Measurements from ENCODE around the gene BCL11A.

The BCL11A gene

DNA sequence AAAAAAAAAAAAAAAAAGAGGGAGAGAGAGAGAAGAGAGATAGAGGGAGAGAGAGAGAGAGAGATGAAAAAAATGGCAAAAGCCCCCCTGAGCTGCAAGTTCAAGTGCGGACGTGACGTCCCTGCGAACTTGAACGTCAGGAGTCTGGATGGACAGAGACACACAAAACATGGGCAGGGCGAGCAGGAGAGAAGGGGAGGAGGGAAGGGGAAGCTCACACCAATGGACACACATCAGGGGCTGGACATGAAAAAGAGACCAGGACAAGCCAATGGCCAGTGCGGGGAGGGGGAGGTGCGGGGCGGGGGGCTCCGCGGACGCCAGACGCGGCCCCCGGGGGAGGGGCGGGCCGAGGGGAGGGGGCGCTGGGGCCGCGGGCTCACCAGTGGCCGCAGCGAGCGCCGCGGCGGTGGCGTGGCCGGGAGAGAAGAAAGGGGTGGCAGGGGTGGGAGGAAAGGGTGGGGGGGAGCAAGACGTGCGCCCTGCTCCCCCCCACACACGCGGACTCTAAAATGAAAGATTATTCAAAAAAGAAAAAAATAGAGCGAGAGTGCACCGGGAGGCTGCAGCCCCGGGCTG is at the start of gene BCL11A:
Gene BCL11A, minus strand, starts transcription at position 160 of the 579 bp plus-strand sequence. CDS start 384 bp downstream, outside the sequence.
- peak; percentile 74 for DNase-seq (ENCODE audit: low spot score)

DNA sequence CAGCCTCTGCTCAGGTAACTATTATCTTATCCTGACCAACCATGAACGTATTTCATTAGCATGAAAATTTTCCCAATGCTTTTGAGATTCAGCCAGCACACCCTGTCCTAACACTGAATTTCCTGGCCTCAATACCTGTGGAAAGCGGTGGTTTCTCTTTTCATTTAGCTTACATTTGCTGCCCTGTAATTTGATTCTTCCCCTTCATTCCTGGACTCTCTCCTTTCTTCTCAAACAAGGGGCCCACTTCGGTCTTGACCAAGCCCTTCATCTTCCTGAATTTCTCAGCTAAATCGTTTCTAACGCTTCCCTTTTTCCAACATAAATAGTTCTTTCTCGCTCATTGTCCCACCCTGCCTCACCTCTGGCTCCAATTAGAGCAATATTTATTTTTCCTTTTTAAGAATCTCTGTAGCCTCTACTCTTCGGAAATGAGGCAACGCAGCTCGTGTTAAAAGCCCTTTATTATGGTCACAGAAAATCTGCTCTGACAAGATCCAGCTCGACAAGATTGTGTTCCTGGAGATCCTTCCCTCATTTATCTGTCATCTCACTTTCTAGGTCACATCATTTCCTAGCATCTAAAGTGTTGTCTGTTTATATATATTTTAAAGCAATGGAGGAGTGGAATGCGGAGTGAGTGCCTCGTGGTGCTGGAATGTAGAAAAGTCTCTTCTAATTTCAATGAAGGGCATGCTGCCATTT is 49.5 kb upstream of the BCL11A start:
- DNase-seq (ENCODE audit: low spot score): no peak

DNA sequence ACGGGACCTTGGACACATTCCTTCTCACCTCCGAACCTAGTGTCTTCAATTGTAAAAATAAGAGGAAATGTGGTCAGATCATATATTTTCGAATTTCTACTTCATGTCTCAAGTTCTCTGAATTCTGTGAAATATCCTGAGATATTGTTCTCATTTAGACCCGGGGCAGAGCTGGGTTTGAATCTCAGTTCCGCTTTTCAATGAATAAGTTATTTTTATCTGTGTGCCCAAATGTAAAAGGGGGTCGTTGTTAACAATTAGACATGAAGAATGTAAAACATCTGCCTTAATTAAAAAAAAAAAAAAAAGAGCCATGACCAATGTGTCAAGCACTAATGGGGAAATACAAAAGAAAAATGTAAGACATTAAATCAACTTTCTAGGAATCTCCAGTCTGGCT is 48.9 kb upstream of the BCL11A start:
- no peak for DNase-seq (ENCODE audit: low spot score)

DNA sequence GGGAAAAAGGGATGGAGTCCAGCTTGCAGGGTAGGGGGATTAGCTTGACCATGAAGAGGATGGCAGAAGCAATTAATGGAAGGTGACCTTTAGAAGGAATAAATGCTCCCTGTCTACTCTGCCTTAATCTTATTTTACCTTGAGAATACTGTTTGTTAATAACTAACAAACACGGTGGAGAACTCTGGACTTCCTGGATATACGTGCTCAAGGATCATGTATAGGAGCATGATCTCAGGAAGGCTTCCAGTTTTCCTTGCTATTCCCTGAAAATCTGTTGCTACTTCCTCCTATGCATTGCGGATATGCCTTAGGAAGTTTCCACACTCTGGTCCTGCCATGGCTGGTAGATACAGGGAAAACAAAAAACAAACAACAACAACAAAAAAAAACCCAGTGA is 44.8 kb upstream of the BCL11A start:
- no peak for DNase-seq (ENCODE audit: low spot score)

DNA sequence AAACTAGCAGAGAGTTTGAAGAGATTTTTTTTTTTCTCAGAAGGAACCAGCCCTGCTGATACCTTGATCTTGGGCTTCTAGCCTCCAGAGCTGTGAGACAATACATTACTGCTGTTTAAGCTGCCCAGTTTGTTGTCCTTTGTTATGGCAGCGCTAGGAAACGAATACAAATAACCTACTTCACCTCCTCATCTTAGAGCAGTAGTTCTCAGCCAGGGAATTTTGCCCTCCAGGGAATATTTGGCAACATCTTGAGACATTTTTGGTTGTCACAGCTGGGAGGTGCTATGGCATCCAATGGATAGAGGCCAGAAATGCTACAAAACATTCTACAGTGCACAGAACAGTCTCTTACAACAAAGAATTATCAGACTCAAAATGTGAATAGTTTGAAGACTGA is 43.9 kb upstream of the BCL11A start:
- DNase-seq (ENCODE audit: low spot score): no peak

DNA sequence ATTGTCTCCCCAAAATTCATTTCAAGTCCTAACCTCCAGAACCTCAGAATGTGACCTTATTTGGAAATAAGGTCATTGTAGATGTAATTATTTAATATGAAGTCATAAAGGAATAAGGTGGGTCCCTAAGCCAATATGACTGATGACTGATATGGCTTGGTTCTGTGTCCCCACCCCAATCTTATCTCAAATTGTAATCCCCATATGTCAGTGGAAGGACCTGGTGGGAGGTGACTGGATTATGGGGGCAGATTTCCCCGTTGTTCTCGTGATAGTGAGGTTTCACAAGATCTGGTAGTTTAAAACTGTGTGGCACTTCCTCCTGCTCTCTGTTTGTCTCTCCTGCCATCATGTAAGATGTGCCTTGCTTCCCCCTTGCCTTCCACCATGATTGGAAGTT is 43.0 kb upstream of the BCL11A start:
- no peak for DNase-seq (ENCODE audit: low spot score)

DNA sequence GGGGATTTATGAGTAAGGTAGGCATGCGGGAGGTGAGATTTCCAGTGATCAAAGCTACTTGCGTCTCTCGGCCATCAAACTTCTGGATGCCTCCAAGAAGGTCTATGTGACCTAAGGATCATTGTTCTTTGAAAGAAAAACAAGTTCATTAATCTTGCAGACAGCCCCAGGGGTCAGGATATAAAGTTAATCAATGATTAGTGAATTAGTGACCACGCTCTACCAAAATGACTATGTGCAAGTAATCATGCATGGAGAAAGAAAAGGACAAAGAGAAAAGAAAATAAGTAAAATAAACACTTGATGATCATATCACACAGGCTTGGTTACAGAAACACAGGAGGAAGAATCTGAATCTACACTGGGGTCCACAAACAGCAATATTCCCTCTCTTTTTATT is 42.5 kb upstream of the BCL11A start:
- DNase-seq (ENCODE audit: low spot score): no peak

DNA sequence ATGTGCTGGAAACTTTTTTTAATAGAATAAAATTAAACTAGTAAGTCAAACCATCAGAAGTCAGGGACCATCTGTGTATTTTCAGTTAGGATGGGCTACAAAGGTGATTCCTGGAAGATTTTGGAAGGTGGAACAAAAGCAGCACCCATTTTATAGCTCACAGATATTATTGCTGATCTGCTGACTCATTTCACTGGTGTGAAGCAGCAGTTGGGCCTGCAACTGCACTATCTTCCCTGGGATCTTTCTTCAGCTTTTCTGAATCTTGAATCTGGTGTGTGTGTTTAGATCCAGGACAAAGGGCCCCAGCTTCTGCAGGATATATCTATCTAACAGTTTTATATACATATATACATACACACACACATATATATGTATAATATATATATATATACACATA is 35.6 kb upstream of the BCL11A start:
- DNase-seq (ENCODE audit: low spot score): no peak

DNA sequence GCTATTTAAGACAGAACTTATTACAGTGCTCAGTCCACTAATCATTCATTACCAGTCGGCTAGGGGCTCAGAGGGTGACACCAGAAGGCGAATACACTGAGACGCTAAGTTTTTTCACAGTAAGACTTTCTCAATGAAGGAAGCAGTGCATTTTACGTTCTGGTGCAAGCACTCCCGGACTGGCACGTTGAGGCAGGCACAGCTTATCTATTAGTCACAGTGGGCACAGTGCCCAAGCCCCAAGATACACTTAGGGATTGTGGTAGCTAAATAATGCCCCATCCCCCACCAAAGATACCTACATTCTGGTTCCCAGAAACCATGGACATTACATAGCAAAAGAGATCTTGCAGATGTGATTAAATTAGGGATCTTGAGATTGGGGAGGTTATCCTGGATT is 32.6 kb upstream of the BCL11A start:
- DNase-seq (ENCODE audit: low spot score): no peak

DNA sequence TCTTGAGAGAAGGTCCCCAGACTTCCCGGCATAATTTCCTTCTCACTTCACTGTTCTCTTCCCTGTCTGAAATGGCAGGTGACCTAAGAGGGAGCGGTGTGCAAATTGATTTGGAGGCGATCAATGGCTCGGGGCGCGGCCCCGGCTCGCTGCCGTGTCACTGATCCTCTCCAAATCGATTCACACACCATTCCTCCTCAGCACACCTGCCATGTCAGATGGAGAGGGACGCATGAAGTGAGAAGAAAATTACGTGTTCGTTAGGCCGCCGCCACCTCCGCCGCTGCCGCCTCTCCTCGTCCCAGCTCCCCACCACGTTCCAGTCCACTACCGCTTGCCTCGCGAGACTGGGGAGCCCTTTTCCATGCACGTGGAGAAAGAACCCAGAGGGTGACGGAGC is 31.8 kb upstream of the BCL11A start:
- no peak for DNase-seq (ENCODE audit: low spot score)

DNA sequence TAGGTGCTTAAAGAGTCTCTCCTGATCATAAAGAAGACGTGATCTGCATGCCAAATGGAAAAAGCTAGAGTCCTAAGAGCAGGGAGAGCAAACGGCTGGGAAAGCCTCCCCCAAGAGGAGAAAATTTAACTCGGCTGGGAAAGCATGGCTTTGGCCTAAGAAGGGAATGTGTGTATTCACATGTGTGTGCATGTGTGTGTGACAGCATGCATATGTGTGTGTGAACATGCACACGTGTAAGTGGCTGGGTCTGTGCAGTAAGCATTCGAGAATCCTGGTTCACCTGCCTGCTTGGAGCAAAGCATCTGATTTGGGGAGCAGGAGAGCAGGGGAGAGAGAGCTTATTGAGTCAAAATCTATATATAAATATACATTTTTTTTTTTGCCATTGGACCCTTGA is 30.1 kb upstream of the BCL11A start:
- no peak for DNase-seq (ENCODE audit: low spot score)

DNA sequence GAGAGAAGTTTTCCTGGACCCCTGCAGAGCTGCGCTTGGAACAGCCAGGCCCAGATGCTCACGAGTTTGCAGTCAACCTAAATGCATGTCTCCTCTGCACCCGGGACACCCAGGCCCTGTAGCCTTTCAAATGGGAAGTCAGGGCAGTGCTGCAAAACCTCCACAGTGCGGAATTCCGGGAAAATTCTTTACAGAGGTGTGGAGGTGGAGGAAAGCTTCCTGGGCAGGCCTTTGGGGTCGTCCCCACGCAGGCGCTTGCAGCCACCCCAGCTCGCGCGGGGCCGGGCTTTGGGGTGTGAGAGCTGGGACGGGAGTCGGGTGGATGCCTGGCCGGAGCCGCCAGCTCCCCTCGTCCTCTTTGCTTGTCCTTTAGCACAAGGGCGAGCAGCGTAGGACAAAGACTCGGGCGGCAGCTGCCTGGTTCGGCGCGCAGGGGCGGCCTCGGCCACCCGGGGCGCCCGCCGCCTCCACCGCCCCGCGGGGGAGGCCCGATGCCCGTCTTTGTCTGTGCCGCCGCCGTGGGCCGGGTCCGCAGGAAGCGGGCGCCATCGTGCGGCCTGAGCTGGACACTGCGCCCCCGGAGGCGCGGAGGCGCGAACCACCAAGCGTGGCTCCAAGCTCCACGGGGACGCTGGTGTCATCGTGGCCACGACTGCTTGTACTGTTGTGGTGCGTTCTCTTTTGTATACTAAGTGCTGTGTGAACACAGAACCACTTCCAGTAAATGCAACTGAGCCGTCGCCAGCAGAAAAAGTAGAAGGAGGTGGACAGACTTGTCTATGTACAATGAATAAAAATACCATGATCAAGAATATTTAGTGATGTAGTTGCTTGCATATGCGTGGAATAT is 28.2 kb upstream of the BCL11A start:
- DNase-seq (ENCODE audit: low spot score): peak; percentile 55

DNA sequence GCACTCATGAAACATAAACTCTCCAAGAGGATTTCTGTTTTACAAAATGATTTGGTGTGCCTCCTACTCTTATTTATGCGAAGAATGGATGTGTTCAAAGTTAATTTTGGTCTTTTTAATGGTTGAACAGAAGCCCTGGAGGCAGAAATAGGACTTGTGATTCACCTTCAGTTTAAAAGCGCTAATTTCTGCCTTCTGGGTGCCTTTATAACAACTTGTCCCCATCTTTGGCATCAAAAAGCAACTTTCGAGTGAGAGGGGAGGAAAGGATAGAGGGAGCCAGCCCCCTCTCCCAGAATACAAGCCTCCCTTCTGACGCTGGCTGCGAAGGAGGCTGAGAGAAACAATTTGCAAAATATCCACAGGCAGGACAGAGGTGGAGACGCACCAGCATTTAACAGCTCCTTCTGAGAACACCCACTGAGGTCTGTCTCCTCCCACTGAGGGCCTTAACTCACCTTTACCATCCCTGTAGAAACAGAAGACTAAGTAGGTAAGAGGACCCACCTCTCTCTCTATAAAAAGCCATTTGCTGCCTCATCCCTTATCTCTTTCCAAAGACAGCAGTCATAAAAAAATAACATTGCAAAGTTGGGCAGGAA is 24.3 kb upstream of the BCL11A start:
- no peak for DNase-seq (ENCODE audit: low spot score)

DNA sequence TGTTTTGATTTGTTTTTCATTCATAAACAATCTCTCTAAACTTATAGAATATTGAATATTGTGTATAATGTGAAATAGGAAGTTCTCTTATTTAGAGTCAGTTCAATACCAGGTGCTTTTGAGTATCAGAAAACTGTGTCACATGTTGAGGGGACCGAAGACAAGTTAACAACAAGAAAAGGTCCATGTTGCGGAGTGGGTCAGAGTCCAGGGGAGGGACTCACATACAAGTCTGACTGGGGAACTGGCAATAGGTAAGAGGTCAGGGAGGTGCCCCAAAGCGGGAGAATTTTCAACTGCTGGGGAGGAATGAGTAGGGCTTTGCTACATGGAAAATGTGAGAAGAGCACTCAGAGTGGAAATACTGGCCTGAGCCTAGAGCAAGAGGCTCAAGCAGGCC is 19.8 kb upstream of the BCL11A start:
- DNase-seq (ENCODE audit: low spot score): no peak

DNA sequence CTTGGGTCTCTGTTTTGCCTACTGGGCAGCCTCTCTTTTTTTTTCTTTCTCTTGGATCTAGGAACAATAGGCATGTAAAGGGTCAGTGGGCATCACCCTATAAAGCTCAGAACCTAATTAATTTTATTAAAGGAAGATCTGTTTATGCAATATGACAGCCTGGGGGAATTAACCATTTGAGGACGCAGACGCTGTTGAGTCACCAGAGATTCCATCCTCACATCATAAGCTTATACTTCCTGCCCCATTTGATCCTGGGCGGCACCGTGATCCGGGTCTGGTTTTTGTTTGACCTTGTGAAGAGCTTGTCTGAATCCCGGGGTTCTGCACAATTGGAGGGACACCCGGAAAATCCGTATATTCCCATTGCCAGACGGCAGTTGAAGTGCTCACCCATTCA is 16.8 kb upstream of the BCL11A start:
- no peak for DNase-seq (ENCODE audit: low spot score)

DNA sequence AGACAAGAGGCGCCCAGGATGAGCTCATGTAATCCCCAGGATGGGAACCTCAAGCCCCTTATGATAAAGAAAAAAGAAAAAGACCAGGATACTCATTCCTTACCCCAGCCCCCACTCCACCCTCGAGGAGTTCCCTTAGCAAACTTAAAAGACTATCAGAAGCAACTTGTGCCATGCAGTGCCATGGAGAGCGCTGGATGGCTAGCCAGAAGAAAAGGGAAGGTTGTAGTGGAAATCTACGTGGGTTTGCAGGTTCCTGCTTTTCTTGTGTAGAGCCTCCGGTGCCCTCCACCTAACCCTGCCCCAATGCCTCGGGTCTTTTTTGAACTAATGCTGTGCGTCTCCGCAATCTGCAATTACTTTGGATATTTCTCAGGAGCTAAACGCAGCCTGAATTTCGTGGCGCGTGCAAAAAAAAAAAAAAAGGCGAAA is 16.2 kb upstream of the BCL11A start:
- DNase-seq (ENCODE audit: low spot score): no peak

DNA sequence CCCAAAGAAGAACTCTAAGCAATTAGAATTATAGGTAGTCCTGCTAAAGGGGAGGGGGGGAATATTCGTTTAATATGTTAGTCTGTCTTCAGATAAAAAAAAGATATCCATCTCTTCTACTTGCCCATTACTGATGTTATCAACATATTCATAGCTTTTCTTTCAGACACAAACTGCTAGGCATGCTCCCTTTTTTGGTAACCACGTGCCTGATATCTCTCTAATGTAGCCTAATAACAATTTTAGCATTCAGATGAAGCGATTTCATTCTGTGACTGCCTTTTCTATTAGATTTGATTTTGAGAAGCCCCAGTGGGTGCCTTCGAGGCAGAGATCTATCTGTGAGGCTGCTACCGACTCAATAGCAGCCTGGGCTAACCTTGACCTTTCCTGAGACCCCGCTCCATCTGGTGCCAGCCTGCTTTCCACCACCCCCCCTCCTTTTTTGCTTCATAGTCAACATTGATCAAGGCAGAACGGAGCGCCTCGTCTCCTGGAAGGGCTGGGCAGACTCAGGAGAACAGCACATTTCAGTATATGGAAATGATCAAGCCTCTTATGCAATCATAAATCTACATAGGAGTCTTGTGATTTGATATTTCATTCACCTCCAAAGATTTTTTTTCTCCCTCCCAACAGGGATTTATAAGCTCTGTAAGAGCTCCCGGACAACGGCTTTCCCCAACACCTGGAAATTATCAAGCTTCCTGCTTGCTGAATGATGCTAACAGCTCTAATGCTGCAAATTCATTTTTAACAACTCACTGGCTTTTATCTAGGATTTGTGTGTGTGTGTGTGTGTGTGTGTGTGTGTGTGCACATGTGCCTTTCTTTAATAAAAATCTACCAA is 14.7 kb upstream of the BCL11A start:
- DNase-seq (ENCODE audit: low spot score): no peak

DNA sequence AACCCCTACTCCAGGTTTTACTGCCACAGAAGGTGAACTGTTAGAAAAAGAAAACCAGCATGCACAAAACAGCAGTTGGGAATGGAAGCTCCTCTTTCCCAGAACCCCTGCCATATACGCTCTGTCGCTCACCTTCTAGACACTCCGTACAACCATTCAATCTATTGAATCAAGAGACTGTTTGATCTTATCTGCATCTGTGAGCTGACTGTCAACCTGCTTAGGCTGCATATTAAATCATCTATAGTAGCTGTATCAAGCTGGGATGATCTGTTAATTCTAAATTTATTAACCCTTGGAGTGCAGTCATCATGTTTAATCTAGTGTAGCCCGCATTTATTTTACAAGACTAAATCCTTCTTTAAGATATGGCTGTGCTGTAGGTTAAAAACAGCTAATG is 13.6 kb upstream of the BCL11A start:
- DNase-seq (ENCODE audit: low spot score): no peak

DNA sequence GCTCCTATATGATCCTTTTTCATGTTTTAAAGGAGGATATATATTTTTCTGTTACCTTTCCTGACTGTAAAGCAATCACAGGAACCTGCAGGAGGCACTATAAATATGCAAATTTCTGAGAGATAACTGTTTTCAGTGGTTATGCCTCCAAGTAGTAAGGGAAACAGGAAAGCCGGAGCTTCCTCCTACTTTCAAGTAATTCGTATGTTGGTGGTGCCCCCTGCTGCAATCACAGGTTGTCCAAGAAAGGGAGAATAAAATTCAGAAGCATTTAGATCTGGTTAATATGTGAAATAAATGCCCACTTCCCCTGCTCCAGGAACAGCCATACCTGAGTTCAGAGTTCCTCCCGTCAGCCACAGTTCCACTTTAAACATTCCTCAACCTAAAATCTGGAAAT is 12.0 kb upstream of the BCL11A start:
- DNase-seq (ENCODE audit: low spot score): peak; percentile 53

DNA sequence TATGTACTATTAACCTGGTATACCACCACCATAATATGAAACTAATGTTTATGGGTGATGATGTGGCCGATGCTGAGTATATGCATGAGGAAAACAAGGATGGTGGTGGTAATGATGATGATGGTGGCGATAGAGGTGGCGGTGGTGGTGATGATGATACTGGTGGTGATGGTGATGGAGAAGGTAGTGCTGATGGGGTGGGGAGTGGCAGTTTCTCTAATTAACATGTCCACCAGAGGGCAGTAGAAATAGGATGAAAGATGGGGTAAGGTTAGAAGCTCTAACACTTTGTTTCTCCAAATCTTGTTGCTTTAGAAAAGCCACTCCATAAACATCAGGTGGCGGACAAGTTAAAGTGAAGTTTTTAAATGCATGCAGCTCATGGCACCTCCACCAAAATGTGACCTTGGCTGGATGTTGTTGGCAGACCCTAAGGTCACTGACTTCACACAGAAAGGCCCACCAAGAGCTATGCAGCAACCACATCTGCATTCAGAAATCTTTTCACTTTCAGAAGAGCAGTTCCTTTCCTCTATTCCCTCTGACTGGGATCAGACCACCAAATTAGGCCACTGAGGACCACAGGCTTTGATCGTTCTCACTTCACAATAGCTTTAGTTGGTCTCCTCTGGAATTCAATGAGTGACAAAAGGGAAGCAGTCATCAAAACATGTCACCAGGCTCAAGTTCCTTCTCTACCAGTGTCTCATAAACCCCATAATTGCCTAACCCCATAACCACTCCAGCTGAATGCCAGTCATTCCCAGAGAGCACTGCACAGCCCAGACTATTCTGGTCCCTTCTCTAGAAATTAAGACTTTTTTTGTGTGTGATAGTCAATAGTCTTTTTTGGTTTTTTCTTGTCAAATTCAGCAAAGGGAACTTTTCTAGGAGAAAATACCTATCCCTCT is 7.5 kb upstream of the BCL11A start:
- peak; percentile 34 for DNase-seq (ENCODE audit: low spot score)

DNA sequence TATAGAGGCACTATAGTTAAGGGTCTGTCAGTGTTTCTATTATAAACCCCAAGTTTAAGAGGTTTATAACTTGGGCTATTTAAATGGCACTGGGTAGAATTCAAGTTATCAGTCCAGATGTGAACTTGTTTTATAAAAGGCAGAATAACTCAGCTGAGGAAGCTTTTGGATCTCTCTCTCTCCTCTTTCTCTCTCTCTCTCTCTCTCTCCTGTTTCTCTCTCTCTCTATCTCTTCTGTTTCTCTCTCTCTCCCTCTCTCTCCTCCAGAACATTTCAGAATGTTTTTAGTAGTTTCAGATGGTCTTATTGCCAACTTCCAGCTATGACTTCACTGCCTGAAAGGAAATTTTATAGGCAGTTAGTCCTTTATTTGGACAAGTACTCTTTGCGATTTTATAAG is 6.4 kb upstream of the BCL11A start:
- DNase-seq (ENCODE audit: low spot score): no peak
